NOMO-1 treated with dmso at 0.1 percent for 144 hours (cell line): ENCODE measurements around the gene PRICKLE2.

Experiments
- DNase-seq: peaks from one replicate; lab custom pipeline; 2025; ENCODE audit not compliant: unreplicated experiment; lab: John Stamatoyannopoulos, UW

The PRICKLE2 gene

GRCh38 chr3:64138656-64139375 is 86.5 kb downstream of the PRICKLE2 start:
- no peak for DNase-seq

- no peak for DNase-seq
Measured at GRCh38 chr3:64138046-64138445, 87.2 kb downstream of the PRICKLE2 start.

- no peak for DNase-seq
Measured at GRCh38 chr3:64134882-64135281, 90.4 kb downstream of the PRICKLE2 start.

- DNase-seq, result no peak
Measured at GRCh38 chr3:64133987-64134386, 91.3 kb downstream of the PRICKLE2 start.

GRCh38 chr3:64133272-64133671 is 92.0 kb downstream of the PRICKLE2 start:
- DNase-seq, result no peak

GRCh38 chr3:64131725-64132469 is 93.4 kb downstream of the PRICKLE2 start:
- DNase-seq, result no peak

GRCh38 chr3:64130436-64130835 is 94.8 kb downstream of the PRICKLE2 start:
- DNase-seq, result no peak

- no peak for DNase-seq
Measured at GRCh38 chr3:64129581-64129980, 95.7 kb downstream of the PRICKLE2 start.

- no peak for DNase-seq
Measured at GRCh38 chr3:64129106-64129505, 96.2 kb downstream of the PRICKLE2 start.

- no peak for DNase-seq
Measured at GRCh38 chr3:64125561-64125960, 99.7 kb downstream of the PRICKLE2 start.

GRCh38 chr3:64123931-64124330 is 101.3 kb downstream of the PRICKLE2 start:
- DNase-seq, result no peak

- DNase-seq, result no peak
Measured at GRCh38 chr3:64122476-64122875, 102.8 kb downstream of the PRICKLE2 start.

GRCh38 chr3:64121750-64122311 is 103.4 kb downstream of the PRICKLE2 start:
- no peak for DNase-seq

GRCh38 chr3:64120876-64121275 is 104.4 kb downstream of the PRICKLE2 start:
- DNase-seq, result no peak

- DNase-seq, result no peak
Measured at GRCh38 chr3:64117483-64117882, 107.8 kb downstream of the PRICKLE2 start.

GRCh38 chr3:64114651-64115050 is 110.6 kb downstream of the PRICKLE2 start:
- DNase-seq, result no peak

- no peak for DNase-seq
Measured at GRCh38 chr3:64111872-64112271, 113.4 kb downstream of the PRICKLE2 start.

GRCh38 chr3:64111083-64111482 is 114.2 kb downstream of the PRICKLE2 start:
- DNase-seq, result no peak

GRCh38 chr3:64110071-64110470 is 115.2 kb downstream of the PRICKLE2 start:
- DNase-seq, result no peak

- DNase-seq, result no peak
Measured at GRCh38 chr3:64109438-64109837, 115.8 kb downstream of the PRICKLE2 start.

GRCh38 chr3:64108784-64109317 is 116.4 kb downstream of the PRICKLE2 start:
- DNase-seq, result no peak

GRCh38 chr3:64108231-64108630 is 117.0 kb downstream of the PRICKLE2 start:
- no peak for DNase-seq
